ENCODE results near the gene FAM193B. TPM values are rescaled to one million over a fixed set of nuclear protein-coding genes. Genes with fewer than 3 reads are reported as not detected.

Gene FAM193B
- total and polyA plus RNA-seq, 2 donors (not counting 1 experiment from before 2014, with no cell fraction given): 227 to 301 TPM

- Histone ChIP-seq H3K4me1 (ENCODE audit: control insufficient read depth in 2 of 2, insufficient read depth in 2 of 2, low read length in 2 of 2) (peaks cover 17 to 33% of the 10 kb centered on the region in 2 donors), H3K4me2 (replicated peaks; ENCODE audit: low read depth, low read length, poor library complexity, severe bottlenecking) (no peak overlapping the region), H3K79me2 (ENCODE audit: control insufficient read depth, insufficient read depth, low read length) (no peaks in the 10 kb centered on the region), H3K27ac (ENCODE audit: low read length in 2 of 2) (no peak overlapping the region), H3K27me3 (replicated peaks in 1 of 4; ENCODE audit: control extremely low read depth in 1 of 4, control insufficient read depth in 3 of 4, insufficient read depth in 4 of 4, low read length in 3 of 4) (no peaks in the 10 kb centered on the region), H3K36me3 (replicated peaks in 1 of 2; ENCODE audit: control extremely low read depth in 1 of 2, control insufficient read depth in 1 of 2, extremely low read depth in 1 of 2, insufficient read depth in 2 of 2, low read length in 1 of 2) (peaks cover 0 to 6% of the 10 kb centered on the region in 2 experiments), H3K9ac (ENCODE audit: low read length) (no peak overlapping the region), H3K9me3 (ENCODE audit: control extremely low read depth in 1 of 3, control insufficient read depth in 2 of 3, insufficient read depth in 1 of 3, low read length in 2 of 3) (no peaks in the 10 kb centered on the region), H2AFZ (ENCODE audit: insufficient read depth, low read depth, low read length, poor library complexity, severe bottlenecking) (no peak overlapping the region), H4K20me1 (ENCODE audit: control insufficient read depth, insufficient read depth, low read length, poor library complexity, severe bottlenecking) (peaks cover 12% of the 10 kb centered on the region), H3K4me3 (ENCODE audit: control extremely low read depth in 1 of 5, extremely low read depth in 1 of 5, insufficient read depth in 1 of 5, low read depth in 2 of 5, low read length in 4 of 5) (no peak overlapping the region)
- ChIA-PET CTCF (interaction anchor here (1.1 kb wide), 1 partner anchor 598 kb away, joined by 3 read pairs; no protein-coding TSS in a partner anchor), POLR2A (no interaction called here)
- Mint-ChIP-seq H3K4me3 (no peak overlapping the region), H3K27ac (no peak overlapping the region), H3K27me3 (no peaks in the 10 kb centered on the region), H3K9me3 (ENCODE audit: insufficient read depth) (no peaks in the 10 kb centered on the region), H3K4me1 (peaks cover 37% of the 10 kb centered on the region)
- TF ChIP-seq EZH2 (IDR thresholded peaks at IDR 0.05; ENCODE audit: borderline replicate concordance, insufficient read depth, low read depth, low read length, poor library complexity, severe bottlenecking) (no peak), CTCF (IDR thresholded peaks at IDR 0.05) (no peak)
- no peak for ATAC-seq (ENCODE audit: low read depth)
- 96% methylated on average over 6 of the region's 8 CpGs for WGBS (ENCODE audit: insufficient coverage)
- no peak for DNase-seq
- intact Hi-C loops (cut with micrococcal nuclease): loop anchor here (5.0 to 10.0 kb wide), 2 partner anchors 199 to 301 kb away; partner anchors contain the start of genes F12, PFN3, PRELID1 and RAB24
Observed at GRCh38 chr5:177603631-177604030, 49.3 kb upstream of the FAM193B start.

DNA sequence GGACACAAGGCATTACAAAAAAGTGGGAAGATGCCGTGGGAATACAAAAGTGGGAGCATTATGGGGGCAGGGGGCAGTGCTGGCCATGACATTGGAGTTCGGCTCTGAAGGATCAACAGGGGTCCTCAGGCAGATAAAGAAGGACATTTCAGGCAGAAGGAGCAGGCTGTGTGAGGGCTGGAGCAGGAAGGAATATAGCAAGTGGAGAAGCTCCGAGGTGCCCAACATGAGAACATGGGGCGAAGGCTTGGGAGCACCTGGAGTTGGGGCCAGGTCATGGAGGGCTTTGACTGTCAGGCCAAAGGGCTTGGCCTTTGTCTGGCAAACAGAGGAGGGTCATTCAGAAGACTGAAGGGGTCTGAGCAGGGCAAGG lies 48.1 kb upstream of the FAM193B start:
- no peak overlapping the region for H3K9ac ChIP-seq (ENCODE audit: low read length)
- H3K9me3 ChIP-seq (ENCODE audit: control extremely low read depth in 1 of 3, control insufficient read depth in 2 of 3, insufficient read depth in 1 of 3, low read length in 2 of 3): no peaks in the 10 kb centered on the region
- no peaks in the 10 kb centered on the region for H3K36me3 ChIP-seq (replicated peaks in 1 of 2; ENCODE audit: control extremely low read depth in 1 of 2, control insufficient read depth in 1 of 2, extremely low read depth in 1 of 2, insufficient read depth in 2 of 2, low read length in 1 of 2)
- no peaks in the 10 kb centered on the region for H3K79me2 ChIP-seq (ENCODE audit: control insufficient read depth, insufficient read depth, low read length)
- no peak overlapping the region for H3K4me3 ChIP-seq (ENCODE audit: control extremely low read depth in 1 of 5, extremely low read depth in 1 of 5, insufficient read depth in 1 of 5, low read depth in 2 of 5, low read length in 4 of 5)
- intact Hi-C loops (cut with micrococcal nuclease): loop anchor here (5.0 to 10.0 kb wide), 2 partner anchors 198 to 300 kb away; partner anchors contain the start of genes F12, PFN3, PRELID1 and RAB24
- H3K27me3 ChIP-seq (replicated peaks in 1 of 4; ENCODE audit: control extremely low read depth in 1 of 4, control insufficient read depth in 3 of 4, insufficient read depth in 4 of 4, low read length in 3 of 4): no peaks in the 10 kb centered on the region
- no peak for ATAC-seq (ENCODE audit: low read depth)
- no peak for TF ChIP-seq CTCF (IDR thresholded peaks at IDR 0.05)
- no peak for TF ChIP-seq EZH2 (IDR thresholded peaks at IDR 0.05; ENCODE audit: borderline replicate concordance, insufficient read depth, low read depth, low read length, poor library complexity, severe bottlenecking)
- H4K20me1 ChIP-seq (ENCODE audit: control insufficient read depth, insufficient read depth, low read length, poor library complexity, severe bottlenecking): no peaks in the 10 kb centered on the region
- 96% methylated on average over 4 of the region's 4 CpGs for WGBS (ENCODE audit: insufficient coverage)
- H3K27ac ChIP-seq (ENCODE audit: low read length in 2 of 2): no peak overlapping the region
- H3K4me1 Mint-ChIP-seq: peaks cover 40% of the 10 kb centered on the region
- no peak overlapping the region for H3K4me3 Mint-ChIP-seq
- ChIA-PET POLR2A (interaction anchor here (0.6 kb wide), 1 partner anchor 25 kb away, joined by 3 read pairs; no protein-coding TSS in a partner anchor), CTCF (interaction anchor here (0.9 to 1.1 kb wide), 2 partner anchors 87 to 599 kb away, joined by 3 read pairs; no protein-coding TSS in a partner anchor)
- H3K27me3 Mint-ChIP-seq: no peaks in the 10 kb centered on the region
- no peak overlapping the region for H3K27ac Mint-ChIP-seq
- H3K4me2 ChIP-seq (replicated peaks; ENCODE audit: low read depth, low read length, poor library complexity, severe bottlenecking): no peak overlapping the region
- no peak overlapping the region for H2AFZ ChIP-seq (ENCODE audit: insufficient read depth, low read depth, low read length, poor library complexity, severe bottlenecking)
- DNase-seq: no peak
- H3K4me1 ChIP-seq (ENCODE audit: control insufficient read depth in 2 of 2, insufficient read depth in 2 of 2, low read length in 2 of 2): peaks cover 18 to 32% of the 10 kb centered on the region in 2 donors
- no peaks in the 10 kb centered on the region for H3K9me3 Mint-ChIP-seq (ENCODE audit: insufficient read depth)
